Left lung (tissue), 10 donors: ENCODE results near the gene KIF20B. TPM values are rescaled to one million over a fixed set of nuclear protein-coding genes. Genes with fewer than 3 reads are reported as not detected.
"Not testable (repeated sequence)": the region's sequence is repeated elsewhere in the genome, so short reads cannot be mapped to it uniquely, and the experiment has no call there.

Source experiments
- ATAC-seq: fragments of 200-7000 bp; cut with Tn5 transposase; one replicate; pipeline ENCODE4 v1.9.1; 2020; ENCODE audit warnings: moderate library complexity
- DNase-seq, 4 donors: peaks; one replicate each; pipeline ENCODE4 v3.0.0-alpha.2; 2013 to 2020
- H3K27ac ChIP-seq, 2 donors: fragments of 200-600 bp; sonication (generic) in 1 of 2; one replicate each; pipeline versions ENCODE4 v1.5.0 to v1.8.0; 2020 to 2021
- H3K27me3 ChIP-seq, 2 donors: fragments of 200-600 bp; sonication (generic) in 1 of 2; one replicate each; pipeline versions ENCODE4 v1.5.0 to v1.8.0; 2020 to 2021
- H3K36me3 ChIP-seq, 2 donors: fragments of 200-600 bp; sonication (generic) in 1 of 2; one replicate each; pipeline versions ENCODE4 v1.5.0 to v1.8.0; 2020 to 2021
- H3K4me1 ChIP-seq, 2 donors: fragments of 200-600 bp; one replicate each; pipeline ENCODE4 v1.8.0; 2021
- H3K4me3 ChIP-seq, 2 donors: fragments of 200-600 bp; sonication (generic) in 1 of 2; one replicate each; pipeline versions ENCODE4 v1.5.0 to v1.8.0; 2020 to 2021; ENCODE audit warnings: mild to moderate bottlenecking in 1 of 2
- H3K9me3 ChIP-seq, 2 donors: fragments of 200-600 bp; sonication (generic) in 1 of 2; one replicate each; pipeline versions ENCODE4 v1.5.0 to v1.8.0; 2020 to 2021
- CTCF ChIP-seq, 2 donors: fragments of 200-600 bp; sonication (generic) in 1 of 2; IDR thresholded peaks; one replicate each; pipeline versions ENCODE4 v1.5.0 to v1.8.0; 2021; ENCODE audit warnings: antibody characterized with exemption in 2 of 2
- intact Hi-C, 2 donors: fragments of 100-400 bp; cut with DNase I; formaldehyde crosslinking; loops; one replicate each; pipeline versions ENCODE4 v1.11.2 to v1.14.2; 2022
- polyA plus RNA-seq, 6 donors: library from polyadenylated mRNA; unstranded; fragments of 120-200 nt; gene quantifications; one replicate each; pipeline ENCODE4 v1.2.1, GENCODE V29; 2013; ENCODE audit not compliant: insufficient read length in 6 of 6
- total RNA-seq, 2 donors: library from RNA; stranded (reverse); fragmentation: NEBNext Ultra II Directional; extraction: Animal tissue kit (Norgen Biotek cat#: 25700); gene quantifications; one replicate each; pipeline ENCODE4 v1.2.1, GENCODE V29; 2021
- donor health status: DM: no; HTN: yes; CAD: no.
- donor health status: DM: no; HTN: no; CAD: no.

Gene KIF20B
- total and polyA plus RNA-seq, 8 donors: 10.0 to 26.9 (median 17.2) TPM

- DNase-seq (no peak), ATAC-seq (no peak)
- H3K36me3 ChIP-seq: peaks cover 0 to 8% of the 10 kb centered on the region in 2 donors
- intact Hi-C loops: no loop called here
- no peaks in the 10 kb centered on the region for H3K4me1 ChIP-seq
- TF ChIP-seq CTCF (IDR thresholded peaks at IDR 0.05): no peak
- H3K9me3 ChIP-seq: no peaks in the 10 kb centered on the region
- no peak overlapping the region for H3K27ac ChIP-seq
- H3K4me3 ChIP-seq: no peak overlapping the region
- no peaks in the 10 kb centered on the region for H3K27me3 ChIP-seq
These were observed 54.0 kb downstream of the KIF20B start for GRCh38 chr10:89755374-89755773.

- Histone ChIP-seq H3K36me3 (peaks cover 0 to 37% of the 10 kb centered on the region in 2 donors), H3K27me3 (no peaks in the 10 kb centered on the region), H3K27ac (no peak overlapping the region), H3K9me3 (no peaks in the 10 kb centered on the region), H3K4me1 (no peaks in the 10 kb centered on the region), H3K4me3 (no peak overlapping the region)
- intact Hi-C loops: no loop called here
- ATAC-seq: no peak
- no peak for DNase-seq
- TF ChIP-seq CTCF (IDR thresholded peaks at IDR 0.05): no peak
These were observed 58.1 kb downstream of the KIF20B start for GRCh38 chr10:89759531-89759930.

- DNase-seq, H3K4me3 ChIP-seq, ATAC-seq, intact Hi-C loops, H3K27me3 ChIP-seq, H3K27ac ChIP-seq, H3K4me1 ChIP-seq, H3K9me3 ChIP-seq: not testable (repeated sequence)
- H3K36me3 ChIP-seq: peaks cover 0 to 37% of the 10 kb centered on the region in 2 donors
These were observed 62.3 kb downstream of the KIF20B start for GRCh38 chr10:89763671-89764070.

GRCh38 chr10:89771684-89772083 is 70.3 kb downstream of the KIF20B start:
- no peak for ATAC-seq
- no peak for TF ChIP-seq CTCF (IDR thresholded peaks at IDR 0.05)
- DNase-seq: no peak
- H3K4me1 ChIP-seq: no peaks in the 10 kb centered on the region
- H3K27ac ChIP-seq: no peak overlapping the region
- no peaks in the 10 kb centered on the region for H3K36me3 ChIP-seq
- no peaks in the 10 kb centered on the region for H3K9me3 ChIP-seq
- H3K27me3 ChIP-seq: no peaks in the 10 kb centered on the region
- H3K4me3 ChIP-seq: no peak overlapping the region
- intact Hi-C loops: no loop called here

- no peaks in the 10 kb centered on the region for H3K27me3 ChIP-seq
- no peaks in the 10 kb centered on the region for H3K36me3 ChIP-seq
- no peak for TF ChIP-seq CTCF (IDR thresholded peaks at IDR 0.05)
- ATAC-seq: no peak
- H3K9me3 ChIP-seq: no peaks in the 10 kb centered on the region
- no peak overlapping the region for H3K27ac ChIP-seq
- no peaks in the 10 kb centered on the region for H3K4me1 ChIP-seq
- no peak for DNase-seq
- intact Hi-C loops: no loop called here
- no peak overlapping the region for H3K4me3 ChIP-seq
These were observed 71.7 kb downstream of the KIF20B start for GRCh38 chr10:89773081-89773480.

GRCh38 chr10:89776665-89777064 is 75.3 kb downstream of the KIF20B start:
- intact Hi-C loops: no loop called here
- Histone ChIP-seq H3K4me1 (no peaks in the 10 kb centered on the region), H3K9me3 (no peaks in the 10 kb centered on the region), H3K36me3 (peaks cover 0 to 12% of the 10 kb centered on the region in 2 donors), H3K27ac (no peak overlapping the region), H3K27me3 (no peaks in the 10 kb centered on the region), H3K4me3 (no peak overlapping the region)
- no peak for TF ChIP-seq CTCF (IDR thresholded peaks at IDR 0.05)
- ATAC-seq: no peak
- DNase-seq: no peak
